HEK293 (cell line): ENCODE measurements around the gene DBNL.

Source experiments
- BCL11A ChIP-seq: fragments of 450-650 bp; formaldehyde crosslinking; IDR thresholded peaks from 2 replicates; pipeline ENCODE4 v1.5.1; 2016; ENCODE audit warnings: low read depth, missing biosample characterization, missing genetic modification characterization
- SP3 ChIP-seq: fragments of 450-650 bp; formaldehyde crosslinking; IDR thresholded peaks from 2 replicates; pipeline ENCODE4 v1.5.1; 2016; ENCODE audit warnings: missing biosample characterization, missing genetic modification characterization
- ZNF670 ChIP-seq: fragments of 450-650 bp; formaldehyde crosslinking; IDR thresholded peaks from 2 replicates; pipeline ENCODE4 v1.5.1; 2016; ENCODE audit warnings: missing biosample characterization, missing genetic modification characterization, low read depth
- TF ChIP-seq, protein P1 (sequence below): fragments of 450-650 bp; formaldehyde crosslinking; IDR thresholded peaks from 2 replicates; pipeline ENCODE4 v1.5.1; 2016; ENCODE audit warnings: missing biosample characterization, missing genetic modification characterization
- TF ChIP-seq, protein P2 (sequence below): fragments of 450-650 bp; formaldehyde crosslinking; IDR thresholded peaks from 2 replicates; pipeline ENCODE4 v1.5.1; 2016; ENCODE audit warnings: missing biosample characterization, missing genetic modification characterization

DNA sequence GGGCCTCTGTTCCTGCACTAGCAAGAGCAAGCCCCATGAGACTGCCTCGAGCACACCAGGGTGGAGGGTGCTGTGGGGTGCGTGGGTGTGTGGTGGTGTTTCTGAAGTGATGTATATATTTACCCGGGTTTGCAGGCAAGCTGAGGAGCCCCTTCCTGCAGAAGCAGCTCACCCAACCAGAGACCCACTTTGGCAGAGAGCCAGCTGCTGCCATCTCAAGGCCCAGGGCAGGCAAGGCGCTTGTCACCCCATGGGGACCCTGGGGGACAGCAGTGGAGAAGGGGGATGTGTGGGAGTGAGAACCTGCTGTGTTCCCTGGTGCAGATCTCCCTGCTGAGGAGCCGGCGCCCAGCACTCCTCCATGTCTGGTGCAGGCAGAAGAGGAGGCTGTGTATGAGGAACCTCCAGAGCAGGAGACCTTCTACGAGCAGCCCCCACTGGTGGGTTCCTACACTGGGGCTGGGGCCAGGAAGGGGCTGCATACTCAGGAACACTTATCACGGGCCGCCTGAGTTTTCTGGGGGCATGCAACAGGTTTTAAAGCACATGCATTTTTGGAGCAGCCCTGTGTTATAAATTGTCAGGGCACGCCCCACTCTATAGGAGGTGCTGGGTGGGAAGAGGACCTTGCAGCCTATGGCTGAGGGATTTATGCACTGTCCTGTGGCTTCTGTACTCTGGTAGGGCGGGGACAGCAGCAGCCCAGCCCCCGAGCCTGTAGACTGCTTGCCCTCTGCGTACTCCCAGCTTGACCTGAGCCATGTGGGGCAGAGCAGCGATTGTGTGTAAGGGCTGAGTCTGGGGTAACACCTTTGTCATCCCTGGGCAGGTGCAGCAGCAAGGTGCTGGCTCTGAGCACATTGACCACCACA, 15.0 kb downstream of the DBNL start:
- TF ChIP-seq, protein P1, sequence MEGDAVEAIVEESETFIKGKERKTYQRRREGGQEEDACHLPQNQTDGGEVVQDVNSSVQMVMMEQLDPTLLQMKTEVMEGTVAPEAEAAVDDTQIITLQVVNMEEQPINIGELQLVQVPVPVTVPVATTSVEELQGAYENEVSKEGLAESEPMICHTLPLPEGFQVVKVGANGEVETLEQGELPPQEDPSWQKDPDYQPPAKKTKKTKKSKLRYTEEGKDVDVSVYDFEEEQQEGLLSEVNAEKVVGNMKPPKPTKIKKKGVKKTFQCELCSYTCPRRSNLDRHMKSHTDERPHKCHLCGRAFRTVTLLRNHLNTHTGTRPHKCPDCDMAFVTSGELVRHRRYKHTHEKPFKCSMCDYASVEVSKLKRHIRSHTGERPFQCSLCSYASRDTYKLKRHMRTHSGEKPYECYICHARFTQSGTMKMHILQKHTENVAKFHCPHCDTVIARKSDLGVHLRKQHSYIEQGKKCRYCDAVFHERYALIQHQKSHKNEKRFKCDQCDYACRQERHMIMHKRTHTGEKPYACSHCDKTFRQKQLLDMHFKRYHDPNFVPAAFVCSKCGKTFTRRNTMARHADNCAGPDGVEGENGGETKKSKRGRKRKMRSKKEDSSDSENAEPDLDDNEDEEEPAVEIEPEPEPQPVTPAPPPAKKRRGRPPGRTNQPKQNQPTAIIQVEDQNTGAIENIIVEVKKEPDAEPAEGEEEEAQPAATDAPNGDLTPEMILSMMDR (tag by site-specific recombination) = no peak
- no peak for TF ChIP-seq SP3
- TF ChIP-seq, protein P2, sequence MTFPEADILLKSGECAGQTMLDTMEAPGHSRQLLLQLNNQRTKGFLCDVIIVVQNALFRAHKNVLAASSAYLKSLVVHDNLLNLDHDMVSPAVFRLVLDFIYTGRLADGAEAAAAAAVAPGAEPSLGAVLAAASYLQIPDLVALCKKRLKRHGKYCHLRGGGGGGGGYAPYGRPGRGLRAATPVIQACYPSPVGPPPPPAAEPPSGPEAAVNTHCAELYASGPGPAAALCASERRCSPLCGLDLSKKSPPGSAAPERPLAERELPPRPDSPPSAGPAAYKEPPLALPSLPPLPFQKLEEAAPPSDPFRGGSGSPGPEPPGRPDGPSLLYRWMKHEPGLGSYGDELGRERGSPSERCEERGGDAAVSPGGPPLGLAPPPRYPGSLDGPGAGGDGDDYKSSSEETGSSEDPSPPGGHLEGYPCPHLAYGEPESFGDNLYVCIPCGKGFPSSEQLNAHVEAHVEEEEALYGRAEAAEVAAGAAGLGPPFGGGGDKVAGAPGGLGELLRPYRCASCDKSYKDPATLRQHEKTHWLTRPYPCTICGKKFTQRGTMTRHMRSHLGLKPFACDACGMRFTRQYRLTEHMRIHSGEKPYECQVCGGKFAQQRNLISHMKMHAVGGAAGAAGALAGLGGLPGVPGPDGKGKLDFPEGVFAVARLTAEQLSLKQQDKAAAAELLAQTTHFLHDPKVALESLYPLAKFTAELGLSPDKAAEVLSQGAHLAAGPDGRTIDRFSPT (tag by site-specific recombination) = no peak
- TF ChIP-seq ZNF670 (tag by site-specific recombination) = no peak
- TF ChIP-seq BCL11A (tag by site-specific recombination) = no peak
